ENCODE measurements around the gene DICER1.

DNA sequence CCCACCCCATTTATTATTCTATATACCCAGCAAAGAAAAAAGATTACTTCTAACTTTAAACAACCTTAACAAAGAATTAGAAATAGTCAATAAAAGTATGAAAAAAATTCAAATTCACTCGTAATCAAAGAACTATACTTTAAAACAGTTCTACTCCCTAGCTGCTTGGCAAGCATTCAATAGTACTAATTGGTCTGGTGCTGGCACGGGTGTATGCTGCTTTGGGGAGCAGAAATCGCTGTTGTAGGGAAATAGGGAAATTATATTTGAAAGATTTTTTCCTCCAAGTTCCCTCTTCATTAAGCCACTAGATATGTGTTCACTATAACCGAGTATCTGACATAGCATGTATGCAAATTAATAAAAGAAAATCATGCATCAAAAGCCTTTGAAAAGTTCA, 65.7 kb downstream of the DICER1 start:
- no peak for TF ChIP-seq POLR2A (IDR thresholded peaks at IDR 0.05)
- TF ChIP-seq, protein P1, sequence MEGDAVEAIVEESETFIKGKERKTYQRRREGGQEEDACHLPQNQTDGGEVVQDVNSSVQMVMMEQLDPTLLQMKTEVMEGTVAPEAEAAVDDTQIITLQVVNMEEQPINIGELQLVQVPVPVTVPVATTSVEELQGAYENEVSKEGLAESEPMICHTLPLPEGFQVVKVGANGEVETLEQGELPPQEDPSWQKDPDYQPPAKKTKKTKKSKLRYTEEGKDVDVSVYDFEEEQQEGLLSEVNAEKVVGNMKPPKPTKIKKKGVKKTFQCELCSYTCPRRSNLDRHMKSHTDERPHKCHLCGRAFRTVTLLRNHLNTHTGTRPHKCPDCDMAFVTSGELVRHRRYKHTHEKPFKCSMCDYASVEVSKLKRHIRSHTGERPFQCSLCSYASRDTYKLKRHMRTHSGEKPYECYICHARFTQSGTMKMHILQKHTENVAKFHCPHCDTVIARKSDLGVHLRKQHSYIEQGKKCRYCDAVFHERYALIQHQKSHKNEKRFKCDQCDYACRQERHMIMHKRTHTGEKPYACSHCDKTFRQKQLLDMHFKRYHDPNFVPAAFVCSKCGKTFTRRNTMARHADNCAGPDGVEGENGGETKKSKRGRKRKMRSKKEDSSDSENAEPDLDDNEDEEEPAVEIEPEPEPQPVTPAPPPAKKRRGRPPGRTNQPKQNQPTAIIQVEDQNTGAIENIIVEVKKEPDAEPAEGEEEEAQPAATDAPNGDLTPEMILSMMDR (IDR thresholded peaks at IDR 0.05): no peak
